ENCODE measurements around the gene GPR34.
"Not testable (repeated sequence)": the region's sequence is repeated elsewhere in the genome, so short reads cannot be mapped to it uniquely, and the experiment has no call there.

Gene GPR34

GRCh38 chrX:41688835-41689234 lies at the start of gene GPR34:
Gene GPR34 (plus strand): TSS chrX:41688973. CDS start chrX:41695634, 6,661 bp downstream.
- Histone ChIP-seq H3K9ac (ENCODE audit: low read depth in 1 of 2, low read length in 2 of 2) (no peak within 1 kb of the TSS), H3K4me3 (ENCODE audit: low read depth in 1 of 2, low read length in 2 of 2) (no peak within 1 kb of the TSS), H3K27ac (ENCODE audit: low read depth, low read length) (no peak within 1 kb of the TSS), H3K9me3 (ENCODE audit: control insufficient read depth in 1 of 2, low read length in 2 of 2) (no peaks in the 10 kb centered on the region), H3K4me1 (ENCODE audit: control insufficient read depth in 1 of 2, insufficient read depth in 2 of 2, low read length in 2 of 2) (no peaks in the 10 kb centered on the region), H3K27me3 (ENCODE audit: control insufficient read depth in 1 of 2, insufficient read depth in 2 of 2, low read length in 2 of 2) (no peaks in the 10 kb centered on the region), H3K36me3 (ENCODE audit: control insufficient read depth in 1 of 2, insufficient read depth in 2 of 2, low read length in 2 of 2) (no peaks in the 10 kb centered on the region)

- not testable (repeated sequence) for H3K27ac ChIP-seq (ENCODE audit: low read depth, low read length); H3K9me3 ChIP-seq (ENCODE audit: control insufficient read depth in 1 of 2, low read length in 2 of 2); H3K4me1 ChIP-seq (ENCODE audit: control insufficient read depth in 1 of 2, insufficient read depth in 2 of 2, low read length in 2 of 2); H3K4me3 ChIP-seq (ENCODE audit: low read depth in 1 of 2, low read length in 2 of 2); H3K9ac ChIP-seq (ENCODE audit: low read depth in 1 of 2, low read length in 2 of 2); H3K27me3 ChIP-seq (ENCODE audit: control insufficient read depth in 1 of 2, insufficient read depth in 2 of 2, low read length in 2 of 2); H3K36me3 ChIP-seq (ENCODE audit: control insufficient read depth in 1 of 2, insufficient read depth in 2 of 2, low read length in 2 of 2)
Measured at GRCh38 chrX:41646201-41646600, 42.6 kb upstream of the GPR34 start.

GRCh38 chrX:41653125-41653524 lies 35.6 kb upstream of the GPR34 start:
- no peak overlapping the region for H3K27ac ChIP-seq (ENCODE audit: low read depth, low read length)
- H3K9ac ChIP-seq (ENCODE audit: low read depth in 1 of 2, low read length in 2 of 2), result no peak overlapping the region
- H3K4me1 ChIP-seq (ENCODE audit: control insufficient read depth in 1 of 2, insufficient read depth in 2 of 2, low read length in 2 of 2), result no peaks in the 10 kb centered on the region
- no peak overlapping the region for H3K4me3 ChIP-seq (ENCODE audit: low read depth in 1 of 2, low read length in 2 of 2)
- H3K9me3 ChIP-seq (ENCODE audit: control insufficient read depth in 1 of 2, low read length in 2 of 2), result no peaks in the 10 kb centered on the region
- peaks cover 4 to 34% of the 10 kb centered on the region in 2 donors for H3K36me3 ChIP-seq (ENCODE audit: control insufficient read depth in 1 of 2, insufficient read depth in 2 of 2, low read length in 2 of 2)
- H3K27me3 ChIP-seq (ENCODE audit: control insufficient read depth in 1 of 2, insufficient read depth in 2 of 2, low read length in 2 of 2), result no peaks in the 10 kb centered on the region

GRCh38 chrX:41655101-41655500 lies 33.7 kb upstream of the GPR34 start:
- Histone ChIP-seq H3K9me3 (ENCODE audit: control insufficient read depth in 1 of 2, low read length in 2 of 2) (no peaks in the 10 kb centered on the region), H3K27me3 (ENCODE audit: control insufficient read depth in 1 of 2, insufficient read depth in 2 of 2, low read length in 2 of 2) (no peaks in the 10 kb centered on the region), H3K9ac (ENCODE audit: low read depth in 1 of 2, low read length in 2 of 2) (no peak overlapping the region), H3K36me3 (ENCODE audit: control insufficient read depth in 1 of 2, insufficient read depth in 2 of 2, low read length in 2 of 2) (peaks cover 6 to 46% of the 10 kb centered on the region in 2 donors), H3K4me3 (ENCODE audit: low read depth in 1 of 2, low read length in 2 of 2) (no peak overlapping the region), H3K4me1 (ENCODE audit: control insufficient read depth in 1 of 2, insufficient read depth in 2 of 2, low read length in 2 of 2) (no peaks in the 10 kb centered on the region), H3K27ac (ENCODE audit: low read depth, low read length) (no peak overlapping the region)

- Histone ChIP-seq H3K36me3 (ENCODE audit: control insufficient read depth in 1 of 2, insufficient read depth in 2 of 2, low read length in 2 of 2) (peaks cover 6 to 49% of the 10 kb centered on the region in 2 donors), H3K4me1 (ENCODE audit: control insufficient read depth in 1 of 2, insufficient read depth in 2 of 2, low read length in 2 of 2) (no peaks in the 10 kb centered on the region), H3K9ac (ENCODE audit: low read depth in 1 of 2, low read length in 2 of 2) (no peak overlapping the region), H3K27ac (ENCODE audit: low read depth, low read length) (no peak overlapping the region), H3K27me3 (ENCODE audit: control insufficient read depth in 1 of 2, insufficient read depth in 2 of 2, low read length in 2 of 2) (no peaks in the 10 kb centered on the region), H3K9me3 (ENCODE audit: control insufficient read depth in 1 of 2, low read length in 2 of 2) (no peaks in the 10 kb centered on the region), H3K4me3 (ENCODE audit: low read depth in 1 of 2, low read length in 2 of 2) (no peak overlapping the region)
Measured at GRCh38 chrX:41655631-41656030, 33.1 kb upstream of the GPR34 start.

- Histone ChIP-seq H3K9ac (ENCODE audit: low read depth in 1 of 2, low read length in 2 of 2) (no peak overlapping the region), H3K27me3 (ENCODE audit: control insufficient read depth in 1 of 2, insufficient read depth in 2 of 2, low read length in 2 of 2) (no peaks in the 10 kb centered on the region), H3K36me3 (ENCODE audit: control insufficient read depth in 1 of 2, insufficient read depth in 2 of 2, low read length in 2 of 2) (peaks cover 11 to 27% of the 10 kb centered on the region in 2 donors), H3K27ac (ENCODE audit: low read depth, low read length) (no peak overlapping the region), H3K4me3 (ENCODE audit: low read depth in 1 of 2, low read length in 2 of 2) (no peak overlapping the region), H3K9me3 (ENCODE audit: control insufficient read depth in 1 of 2, low read length in 2 of 2) (no peaks in the 10 kb centered on the region), H3K4me1 (ENCODE audit: control insufficient read depth in 1 of 2, insufficient read depth in 2 of 2, low read length in 2 of 2) (peaks cover 0 to 4% of the 10 kb centered on the region in 2 donors)
Measured at GRCh38 chrX:41661366-41662095, 27.2 kb upstream of the GPR34 start.

GRCh38 chrX:41664375-41664901 lies 24.3 kb upstream of the GPR34 start:
- Histone ChIP-seq H3K4me1 (ENCODE audit: control insufficient read depth in 1 of 2, insufficient read depth in 2 of 2, low read length in 2 of 2) (peaks cover 0 to 6% of the 10 kb centered on the region in 2 donors), H3K27me3 (ENCODE audit: control insufficient read depth in 1 of 2, insufficient read depth in 2 of 2, low read length in 2 of 2) (no peaks in the 10 kb centered on the region), H3K27ac (ENCODE audit: low read depth, low read length) (no peak overlapping the region), H3K9me3 (ENCODE audit: control insufficient read depth in 1 of 2, low read length in 2 of 2) (no peaks in the 10 kb centered on the region), H3K36me3 (ENCODE audit: control insufficient read depth in 1 of 2, insufficient read depth in 2 of 2, low read length in 2 of 2) (peaks cover 5 to 11% of the 10 kb centered on the region in 2 donors), H3K9ac (ENCODE audit: low read depth in 1 of 2, low read length in 2 of 2) (no peak overlapping the region), H3K4me3 (ENCODE audit: low read depth in 1 of 2, low read length in 2 of 2) (no peak overlapping the region)

- Histone ChIP-seq H3K4me1 (ENCODE audit: control insufficient read depth in 1 of 2, insufficient read depth in 2 of 2, low read length in 2 of 2) (peaks cover 0 to 6% of the 10 kb centered on the region in 2 donors), H3K36me3 (ENCODE audit: control insufficient read depth in 1 of 2, insufficient read depth in 2 of 2, low read length in 2 of 2) (peaks cover 5 to 15% of the 10 kb centered on the region in 2 donors)
Measured at GRCh38 chrX:41664908-41665307, 23.9 kb upstream of the GPR34 start.

GRCh38 chrX:41665686-41666085 lies 23.1 kb upstream of the GPR34 start:
- Histone ChIP-seq H3K9me3 (ENCODE audit: control insufficient read depth in 1 of 2, low read length in 2 of 2) (no peaks in the 10 kb centered on the region), H3K4me3 (ENCODE audit: low read depth in 1 of 2, low read length in 2 of 2) (no peak overlapping the region), H3K36me3 (ENCODE audit: control insufficient read depth in 1 of 2, insufficient read depth in 2 of 2, low read length in 2 of 2) (peaks cover 5 to 12% of the 10 kb centered on the region in 2 donors), H3K9ac (ENCODE audit: low read depth in 1 of 2, low read length in 2 of 2) (no peak overlapping the region), H3K4me1 (ENCODE audit: control insufficient read depth in 1 of 2, insufficient read depth in 2 of 2, low read length in 2 of 2) (peaks cover 0 to 6% of the 10 kb centered on the region in 2 donors), H3K27me3 (ENCODE audit: control insufficient read depth in 1 of 2, insufficient read depth in 2 of 2, low read length in 2 of 2) (no peaks in the 10 kb centered on the region), H3K27ac (ENCODE audit: low read depth, low read length) (no peak overlapping the region)

More at GRCh38 chrX:41664908-41665307, 23.9 kb upstream of the GPR34 start:
- H3K9ac ChIP-seq (ENCODE audit: low read depth in 1 of 2, low read length in 2 of 2), result no peak overlapping the region
- no peaks in the 10 kb centered on the region for H3K27me3 ChIP-seq (ENCODE audit: control insufficient read depth in 1 of 2, insufficient read depth in 2 of 2, low read length in 2 of 2)
- H3K9me3 ChIP-seq (ENCODE audit: control insufficient read depth in 1 of 2, low read length in 2 of 2), result no peaks in the 10 kb centered on the region
- no peak overlapping the region for H3K4me3 ChIP-seq (ENCODE audit: low read depth in 1 of 2, low read length in 2 of 2)
- no peak overlapping the region for H3K27ac ChIP-seq (ENCODE audit: low read depth, low read length)

GRCh38 chrX:41666251-41666650 lies 22.5 kb upstream of the GPR34 start:
- Histone ChIP-seq H3K27ac (ENCODE audit: low read depth, low read length) (no peak overlapping the region), H3K9ac (ENCODE audit: low read depth in 1 of 2, low read length in 2 of 2) (no peak overlapping the region), H3K4me1 (ENCODE audit: control insufficient read depth in 1 of 2, insufficient read depth in 2 of 2, low read length in 2 of 2) (peaks cover 0 to 6% of the 10 kb centered on the region in 2 donors), H3K9me3 (ENCODE audit: control insufficient read depth in 1 of 2, low read length in 2 of 2) (no peaks in the 10 kb centered on the region), H3K4me3 (ENCODE audit: low read depth in 1 of 2, low read length in 2 of 2) (no peak overlapping the region), H3K36me3 (ENCODE audit: control insufficient read depth in 1 of 2, insufficient read depth in 2 of 2, low read length in 2 of 2) (peaks cover 5 to 12% of the 10 kb centered on the region in 2 donors), H3K27me3 (ENCODE audit: control insufficient read depth in 1 of 2, insufficient read depth in 2 of 2, low read length in 2 of 2) (no peaks in the 10 kb centered on the region)
